Lower leg skin (tissue), 3 donors: ENCODE measurements around the gene TMX2.

ENCODE experiments used
- POLR2A ChIP-seq, 2 donors: fragments of 450-650 bp; IDR thresholded peaks; one replicate each; pipeline ENCODE4 v1.6.1; 2016 to 2017; ENCODE audit warnings: antibody characterized with exemption in 2 of 2, mild to moderate bottlenecking in 1 of 2, moderate library complexity in 1 of 2
- TF ChIP-seq, protein P1 (sequence below), 3 donors: fragments of 450-650 bp; IDR thresholded peaks; one replicate each; pipeline ENCODE4 v1.5.1; 2016; ENCODE audit warnings: antibody characterized with exemption in 3 of 3, mild to moderate bottlenecking in 3 of 3, moderate library complexity in 2 of 3

DNA sequence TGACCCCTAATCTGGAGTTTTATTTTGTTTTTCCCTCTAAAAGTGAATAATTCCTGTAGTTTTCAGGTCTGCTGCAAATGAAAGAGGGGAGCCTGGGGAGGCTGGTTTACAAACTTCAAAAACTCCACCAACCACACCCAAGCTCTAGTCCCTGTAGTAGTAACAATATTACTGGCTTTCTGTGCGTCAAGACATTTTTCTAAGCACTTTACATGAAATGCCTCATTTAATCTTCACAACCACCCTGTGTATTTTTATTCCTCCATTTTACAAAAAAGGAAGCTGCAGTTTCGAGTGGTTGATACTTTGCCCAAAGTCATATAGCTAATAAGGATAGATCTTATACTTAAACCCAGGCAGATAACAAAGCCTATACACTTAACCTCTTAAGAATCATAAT, 72.7 kb downstream of the TMX2 start:
- TF ChIP-seq POLR2A (IDR thresholded peaks at IDR 0.05) = no peak
- TF ChIP-seq, protein P1, sequence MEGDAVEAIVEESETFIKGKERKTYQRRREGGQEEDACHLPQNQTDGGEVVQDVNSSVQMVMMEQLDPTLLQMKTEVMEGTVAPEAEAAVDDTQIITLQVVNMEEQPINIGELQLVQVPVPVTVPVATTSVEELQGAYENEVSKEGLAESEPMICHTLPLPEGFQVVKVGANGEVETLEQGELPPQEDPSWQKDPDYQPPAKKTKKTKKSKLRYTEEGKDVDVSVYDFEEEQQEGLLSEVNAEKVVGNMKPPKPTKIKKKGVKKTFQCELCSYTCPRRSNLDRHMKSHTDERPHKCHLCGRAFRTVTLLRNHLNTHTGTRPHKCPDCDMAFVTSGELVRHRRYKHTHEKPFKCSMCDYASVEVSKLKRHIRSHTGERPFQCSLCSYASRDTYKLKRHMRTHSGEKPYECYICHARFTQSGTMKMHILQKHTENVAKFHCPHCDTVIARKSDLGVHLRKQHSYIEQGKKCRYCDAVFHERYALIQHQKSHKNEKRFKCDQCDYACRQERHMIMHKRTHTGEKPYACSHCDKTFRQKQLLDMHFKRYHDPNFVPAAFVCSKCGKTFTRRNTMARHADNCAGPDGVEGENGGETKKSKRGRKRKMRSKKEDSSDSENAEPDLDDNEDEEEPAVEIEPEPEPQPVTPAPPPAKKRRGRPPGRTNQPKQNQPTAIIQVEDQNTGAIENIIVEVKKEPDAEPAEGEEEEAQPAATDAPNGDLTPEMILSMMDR (IDR thresholded peaks at IDR 0.05) = no peak
